T-helper 2 cell treated with Interferon-gamma antibody and Interleukin-4, amounts not matched to agents 5 μg/mL and 100 μg/mL, for 36 hours (primary cell): ENCODE results near the gene PPP1R3D.

Source experiments
- DNase-seq: peaks from one replicate; pipeline ENCODE4 v3.0.0; 2021; ENCODE audit warnings: low spot score
- H3K27ac Mint-ChIP-seq: one replicate; pipeline ENCODE4 v1.8.0; 2021; ENCODE audit warnings: mild to moderate bottlenecking, mixed read lengths
- H3K27me3 Mint-ChIP-seq: one replicate; pipeline ENCODE4 v1.8.0; 2021; ENCODE audit warnings: low read depth, mixed read lengths
- H3K36me3 Mint-ChIP-seq: one replicate; pipeline ENCODE4 v1.8.0; 2021; ENCODE audit warnings: low read depth, mixed read lengths
- H3K4me1 Mint-ChIP-seq: one replicate; pipeline ENCODE4 v1.8.0; 2021; ENCODE audit warnings: low read depth, mixed read lengths
- H3K4me3 Mint-ChIP-seq: one replicate; pipeline ENCODE4 v1.8.0; 2022; ENCODE audit warnings: mild to moderate bottlenecking, moderate library complexity, mixed read lengths
- H3K9me3 Mint-ChIP-seq: one replicate; pipeline ENCODE4 v1.8.0; 2021; ENCODE audit warnings: mixed read lengths

Gene PPP1R3D

GRCh38 chr20:59940129-59940955 is at the start of gene PPP1R3D, which contains the start of gene FAM217B:
Gene PPP1R3D (minus strand): TSS chr20:59940305. CDS start chr20:59939931, 374 bp downstream.
Gene FAM217B (plus strand): TSS chr20:59940389. CDS start chr20:59943944, 3,555 bp downstream.
- Mint-ChIP-seq H3K27ac (peak within 1 kb of the TSS; percentile 96), H3K27me3 (no peaks in the 10 kb centered on the region), H3K4me3 (peak within 1 kb of the TSS; percentile 93), H3K36me3 (peaks cover 31% of the 10 kb centered on the region), H3K9me3 (no peaks in the 10 kb centered on the region), H3K4me1 (peaks cover 37% of the 10 kb centered on the region)
- peak; percentile 95 for DNase-seq

GRCh38 chr20:59988141-59988540 is 48.0 kb upstream of the PPP1R3D start:
- no peaks in the 10 kb centered on the region for H3K36me3 Mint-ChIP-seq
- H3K9me3 Mint-ChIP-seq, result no peaks in the 10 kb centered on the region
- peaks cover 3% of the 10 kb centered on the region for H3K4me1 Mint-ChIP-seq
- H3K27ac Mint-ChIP-seq, result no peak overlapping the region
- H3K4me3 Mint-ChIP-seq, result no peak overlapping the region
- no peaks in the 10 kb centered on the region for H3K27me3 Mint-ChIP-seq
- no peak for DNase-seq

GRCh38 chr20:59987135-59987534 is 47.0 kb upstream of the PPP1R3D start:
- H3K36me3 Mint-ChIP-seq, result no peaks in the 10 kb centered on the region
- no peaks in the 10 kb centered on the region for H3K9me3 Mint-ChIP-seq
- no peak overlapping the region for H3K27ac Mint-ChIP-seq
- H3K4me1 Mint-ChIP-seq, result peaks cover 3% of the 10 kb centered on the region
- H3K27me3 Mint-ChIP-seq, result no peaks in the 10 kb centered on the region
- DNase-seq, result no peak
- no peak overlapping the region for H3K4me3 Mint-ChIP-seq

- DNase-seq, result no peak
- H3K36me3 Mint-ChIP-seq, result no peaks in the 10 kb centered on the region
- H3K27ac Mint-ChIP-seq, result no peak overlapping the region
Measured at GRCh38 chr20:59985864-59986263, 45.8 kb upstream of the PPP1R3D start.

GRCh38 chr20:59985164-59985563 is 45.1 kb upstream of the PPP1R3D start:
- DNase-seq, result no peak
- H3K27me3 Mint-ChIP-seq, result no peaks in the 10 kb centered on the region
- no peaks in the 10 kb centered on the region for H3K9me3 Mint-ChIP-seq
- H3K27ac Mint-ChIP-seq, result no peak overlapping the region
- H3K4me3 Mint-ChIP-seq, result no peak overlapping the region
- H3K36me3 Mint-ChIP-seq, result no peaks in the 10 kb centered on the region
- H3K4me1 Mint-ChIP-seq, result peaks cover 3% of the 10 kb centered on the region

More at GRCh38 chr20:59985864-59986263, 45.8 kb upstream of the PPP1R3D start:
- Mint-ChIP-seq H3K4me3 (no peak overlapping the region), H3K4me1 (peaks cover 3% of the 10 kb centered on the region), H3K27me3 (no peaks in the 10 kb centered on the region), H3K9me3 (no peaks in the 10 kb centered on the region)

GRCh38 chr20:59984541-59984940 is 44.4 kb upstream of the PPP1R3D start:
- no peaks in the 10 kb centered on the region for H3K36me3 Mint-ChIP-seq
- H3K9me3 Mint-ChIP-seq, result no peaks in the 10 kb centered on the region
- no peak overlapping the region for H3K27ac Mint-ChIP-seq
- H3K27me3 Mint-ChIP-seq, result no peaks in the 10 kb centered on the region
- DNase-seq, result no peak
- H3K4me3 Mint-ChIP-seq, result no peak overlapping the region
- H3K4me1 Mint-ChIP-seq, result peaks cover 3% of the 10 kb centered on the region

- Mint-ChIP-seq H3K4me1 (no peaks in the 10 kb centered on the region), H3K36me3 (no peaks in the 10 kb centered on the region), H3K27ac (no peak overlapping the region), H3K9me3 (no peaks in the 10 kb centered on the region), H3K4me3 (no peak overlapping the region), H3K27me3 (no peaks in the 10 kb centered on the region)
- DNase-seq, result no peak
Measured at GRCh38 chr20:59983076-59983475, 43.0 kb upstream of the PPP1R3D start.

- DNase-seq, result no peak
Measured at GRCh38 chr20:59977086-59977485, 37.0 kb upstream of the PPP1R3D start.

GRCh38 chr20:59976156-59976782 is 36.2 kb upstream of the PPP1R3D start:
- H3K4me1 Mint-ChIP-seq, result no peaks in the 10 kb centered on the region
- no peak for DNase-seq
- H3K27ac Mint-ChIP-seq, result no peak overlapping the region

More at GRCh38 chr20:59977086-59977485, 37.0 kb upstream of the PPP1R3D start:
- Mint-ChIP-seq H3K4me3 (no peak overlapping the region), H3K9me3 (no peaks in the 10 kb centered on the region), H3K36me3 (no peaks in the 10 kb centered on the region), H3K27me3 (no peaks in the 10 kb centered on the region), H3K27ac (no peak overlapping the region), H3K4me1 (no peaks in the 10 kb centered on the region)

GRCh38 chr20:59972037-59972801 is 32.1 kb upstream of the PPP1R3D start:
- Mint-ChIP-seq H3K36me3 (no peaks in the 10 kb centered on the region), H3K4me3 (no peak overlapping the region), H3K4me1 (no peaks in the 10 kb centered on the region), H3K27me3 (no peaks in the 10 kb centered on the region), H3K27ac (no peak overlapping the region), H3K9me3 (no peaks in the 10 kb centered on the region)
- DNase-seq, result no peak

More at GRCh38 chr20:59976156-59976782, 36.2 kb upstream of the PPP1R3D start:
- H3K4me3 Mint-ChIP-seq, result no peak overlapping the region
- no peaks in the 10 kb centered on the region for H3K9me3 Mint-ChIP-seq
- no peaks in the 10 kb centered on the region for H3K36me3 Mint-ChIP-seq
- H3K27me3 Mint-ChIP-seq, result no peaks in the 10 kb centered on the region

GRCh38 chr20:59971428-59971827 is 31.3 kb upstream of the PPP1R3D start:
- DNase-seq, result no peak
- Mint-ChIP-seq H3K9me3 (no peaks in the 10 kb centered on the region), H3K27me3 (no peaks in the 10 kb centered on the region), H3K36me3 (no peaks in the 10 kb centered on the region), H3K4me1 (no peaks in the 10 kb centered on the region), H3K4me3 (no peak overlapping the region), H3K27ac (no peak overlapping the region)

GRCh38 chr20:59966428-59966827 is 26.3 kb upstream of the PPP1R3D start:
- Mint-ChIP-seq H3K36me3 (no peaks in the 10 kb centered on the region), H3K4me1 (no peaks in the 10 kb centered on the region), H3K4me3 (no peak overlapping the region), H3K9me3 (no peaks in the 10 kb centered on the region), H3K27me3 (no peaks in the 10 kb centered on the region), H3K27ac (no peak overlapping the region)
- no peak for DNase-seq

GRCh38 chr20:59962155-59962554 is 22.1 kb upstream of the PPP1R3D start:
- H3K27me3 Mint-ChIP-seq, result no peaks in the 10 kb centered on the region
- DNase-seq, result no peak
- H3K9me3 Mint-ChIP-seq, result no peaks in the 10 kb centered on the region
- H3K36me3 Mint-ChIP-seq, result no peaks in the 10 kb centered on the region
- H3K27ac Mint-ChIP-seq, result no peak overlapping the region
- no peaks in the 10 kb centered on the region for H3K4me1 Mint-ChIP-seq
- no peak overlapping the region for H3K4me3 Mint-ChIP-seq

- Mint-ChIP-seq H3K4me1 (no peaks in the 10 kb centered on the region), H3K4me3 (no peak overlapping the region), H3K36me3 (no peaks in the 10 kb centered on the region), H3K9me3 (no peaks in the 10 kb centered on the region), H3K27ac (no peak overlapping the region), H3K27me3 (no peaks in the 10 kb centered on the region)
- DNase-seq, result no peak
Measured at GRCh38 chr20:59961423-59961822, 21.3 kb upstream of the PPP1R3D start.
